Measurements from ENCODE around the gene GNG12.

GNG12 gene

GRCh38 chr1:67721650-67722291 is 111.5 kb downstream of the GNG12 start:
- H4K20me1 ChIP-seq (ENCODE audit: insufficient read depth, low read length, poor library complexity, severe bottlenecking) = no peaks in the 10 kb centered on the region
- peak overlapping the region; percentile 43; the same call in 1 of the 2 replicates for H2AFZ ChIP-seq (ENCODE audit: low read length)
- no peaks in the 10 kb centered on the region for H3K79me2 ChIP-seq (ENCODE audit: insufficient read depth, low read length)
- H3K36me3 ChIP-seq (ENCODE audit: insufficient read depth, low read length) = no peaks in the 10 kb centered on the region
- H3K9me3 ChIP-seq (ENCODE audit: insufficient read depth, low read depth, low read length) = no peaks in the 10 kb centered on the region
- no peaks in the 10 kb centered on the region for H3K27me3 ChIP-seq (ENCODE audit: insufficient read depth, low read length, poor library complexity, severe bottlenecking)
- H3K9me2 ChIP-seq (replicated peaks; ENCODE audit: low read depth, low read length) = no peaks in the 10 kb centered on the region
- no peak overlapping the region for H3K4me2 ChIP-seq (ENCODE audit: low read depth, low read length, poor library complexity, severe bottlenecking)
- no peak overlapping the region for H3K9ac ChIP-seq (ENCODE audit: low read depth, low read length, poor library complexity, severe bottlenecking)
- H3K4me1 ChIP-seq (ENCODE audit: insufficient read depth, low read length, poor library complexity, severe bottlenecking) = peaks cover 9% of the 10 kb centered on the region
- no peaks in the 10 kb centered on the region for H3F3A ChIP-seq (ENCODE audit: low read depth)
- TF ChIP-seq CTCF (conservative IDR thresholded peaks at IDR 0.05; ENCODE audit: low read length) = no peak
- TF ChIP-seq EZH2phosphoT487 (IDR thresholded peaks at IDR 0.05; ENCODE audit: borderline replicate concordance) = no peak
- no peak overlapping the region for H3K4me3 ChIP-seq (ENCODE audit: low read length, poor library complexity, severe bottlenecking)

GRCh38 chr1:67721112-67721511 is 112.2 kb downstream of the GNG12 start:
- H3F3A ChIP-seq (ENCODE audit: low read depth) = no peaks in the 10 kb centered on the region
- no peak overlapping the region for H3K4me3 ChIP-seq (ENCODE audit: low read length, poor library complexity, severe bottlenecking)
- H3K9me3 ChIP-seq (ENCODE audit: insufficient read depth, low read depth, low read length) = no peaks in the 10 kb centered on the region
- H3K79me2 ChIP-seq (ENCODE audit: insufficient read depth, low read length) = no peaks in the 10 kb centered on the region
- H3K27me3 ChIP-seq (ENCODE audit: insufficient read depth, low read length, poor library complexity, severe bottlenecking) = no peaks in the 10 kb centered on the region
- no peaks in the 10 kb centered on the region for H3K36me3 ChIP-seq (ENCODE audit: insufficient read depth, low read length)
- peaks cover 9% of the 10 kb centered on the region for H3K4me1 ChIP-seq (ENCODE audit: insufficient read depth, low read length, poor library complexity, severe bottlenecking)
- no peak for TF ChIP-seq CTCF (conservative IDR thresholded peaks at IDR 0.05; ENCODE audit: low read length)
- no peak for TF ChIP-seq EZH2phosphoT487 (IDR thresholded peaks at IDR 0.05; ENCODE audit: borderline replicate concordance)
- H3K4me2 ChIP-seq (ENCODE audit: low read depth, low read length, poor library complexity, severe bottlenecking) = no peak overlapping the region
- no peak overlapping the region for H3K9ac ChIP-seq (ENCODE audit: low read depth, low read length, poor library complexity, severe bottlenecking)
- H3K9me2 ChIP-seq (replicated peaks; ENCODE audit: low read depth, low read length) = no peaks in the 10 kb centered on the region
- no peaks in the 10 kb centered on the region for H4K20me1 ChIP-seq (ENCODE audit: insufficient read depth, low read length, poor library complexity, severe bottlenecking)
- H2AFZ ChIP-seq (ENCODE audit: low read length) = no peak overlapping the region

- no peaks in the 10 kb centered on the region for H3K27me3 ChIP-seq (ENCODE audit: insufficient read depth, low read length, poor library complexity, severe bottlenecking)
- H3K4me2 ChIP-seq (ENCODE audit: low read depth, low read length, poor library complexity, severe bottlenecking) = no peak overlapping the region
- no peak overlapping the region for H3K4me3 ChIP-seq (ENCODE audit: low read length, poor library complexity, severe bottlenecking)
- H4K20me1 ChIP-seq (ENCODE audit: insufficient read depth, low read length, poor library complexity, severe bottlenecking) = no peaks in the 10 kb centered on the region
- H3K9ac ChIP-seq (ENCODE audit: low read depth, low read length, poor library complexity, severe bottlenecking) = no peak overlapping the region
- H2AFZ ChIP-seq (ENCODE audit: low read length) = no peak overlapping the region
- peaks cover 9% of the 10 kb centered on the region for H3K4me1 ChIP-seq (ENCODE audit: insufficient read depth, low read length, poor library complexity, severe bottlenecking)
- H3K9me3 ChIP-seq (ENCODE audit: insufficient read depth, low read depth, low read length) = no peaks in the 10 kb centered on the region
- H3K79me2 ChIP-seq (ENCODE audit: insufficient read depth, low read length) = no peaks in the 10 kb centered on the region
- no peaks in the 10 kb centered on the region for H3K36me3 ChIP-seq (ENCODE audit: insufficient read depth, low read length)
- TF ChIP-seq CTCF (conservative IDR thresholded peaks at IDR 0.05; ENCODE audit: low read length) (no peak), EZH2phosphoT487 (IDR thresholded peaks at IDR 0.05; ENCODE audit: borderline replicate concordance) (no peak)
- H3K9me2 ChIP-seq (replicated peaks; ENCODE audit: low read depth, low read length) = no peaks in the 10 kb centered on the region
- H3F3A ChIP-seq (ENCODE audit: low read depth) = no peaks in the 10 kb centered on the region
Measured at GRCh38 chr1:67719329-67720196, 113.7 kb downstream of the GNG12 start.
